ENCODE results near the gene TMEM9B.
"Not testable (repeated sequence)": the region's sequence is repeated elsewhere in the genome, so short reads cannot be mapped to it uniquely, and the experiment has no call there.

Gene TMEM9B

DNA sequence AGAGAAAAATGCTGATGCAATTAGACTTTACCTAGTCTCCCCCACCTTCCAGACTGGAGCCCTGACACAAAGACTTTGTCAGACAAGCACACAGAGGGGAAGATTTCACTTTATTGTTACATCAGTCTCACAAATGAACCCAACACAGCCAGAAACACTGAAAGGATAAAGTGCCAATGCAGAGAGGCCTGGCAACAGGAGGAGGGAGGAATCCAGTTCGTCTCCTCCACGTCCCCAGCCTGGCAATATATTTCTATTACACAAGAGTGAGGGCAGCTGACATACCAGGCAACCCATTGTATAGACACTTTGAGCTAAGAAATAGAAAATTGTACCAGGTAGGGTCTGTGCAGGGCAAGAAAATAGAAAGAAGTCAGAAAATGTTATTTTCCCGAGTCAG lies 16.2 kb upstream of the TMEM9B start:
- H3K4me3 ChIP-seq: no peak overlapping the region
- H3K27ac ChIP-seq: no peak overlapping the region

DNA sequence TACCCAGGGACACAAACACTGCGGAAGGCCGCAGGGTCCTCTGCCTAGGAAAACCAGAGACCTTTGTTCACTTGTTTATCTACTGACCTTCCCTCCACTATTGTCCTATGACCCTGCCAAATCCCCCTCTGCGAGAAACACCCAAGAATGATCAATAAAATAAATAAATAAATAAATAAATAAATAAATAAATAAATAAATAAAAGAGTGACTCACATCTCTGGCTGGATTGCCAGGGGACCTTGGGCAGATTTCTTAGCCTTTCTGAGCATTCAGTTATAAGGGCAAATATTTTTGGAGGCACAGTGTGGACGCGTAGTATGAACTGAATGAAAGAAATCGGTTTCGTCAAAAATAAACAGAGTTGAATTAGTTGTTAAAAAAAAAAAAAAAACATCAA lies 15.1 kb upstream of the TMEM9B start:
- not testable (repeated sequence) for H3K4me3 ChIP-seq, H3K27ac ChIP-seq

DNA sequence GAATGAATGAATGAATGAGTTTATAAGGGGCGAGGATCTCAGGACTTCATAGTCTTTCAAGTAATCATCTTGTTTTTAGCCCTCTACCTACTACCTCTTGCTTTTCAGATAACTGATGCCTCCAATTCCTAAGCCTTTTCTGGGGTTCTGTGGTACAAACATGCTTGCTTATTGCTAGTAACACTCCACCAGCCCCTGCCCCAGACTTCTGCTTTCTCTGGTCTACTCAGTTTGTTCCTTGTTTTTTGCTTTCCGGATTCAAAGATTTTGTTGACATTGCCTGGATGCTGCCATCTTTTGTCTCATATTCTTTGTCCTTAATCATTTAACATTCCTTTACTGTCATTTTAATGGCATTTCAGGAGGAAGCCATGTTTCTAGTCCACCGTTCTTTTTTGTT lies 8.9 kb upstream of the TMEM9B start:
- Histone ChIP-seq H3K27ac (no peak overlapping the region), H3K4me3 (no peak overlapping the region)

DNA sequence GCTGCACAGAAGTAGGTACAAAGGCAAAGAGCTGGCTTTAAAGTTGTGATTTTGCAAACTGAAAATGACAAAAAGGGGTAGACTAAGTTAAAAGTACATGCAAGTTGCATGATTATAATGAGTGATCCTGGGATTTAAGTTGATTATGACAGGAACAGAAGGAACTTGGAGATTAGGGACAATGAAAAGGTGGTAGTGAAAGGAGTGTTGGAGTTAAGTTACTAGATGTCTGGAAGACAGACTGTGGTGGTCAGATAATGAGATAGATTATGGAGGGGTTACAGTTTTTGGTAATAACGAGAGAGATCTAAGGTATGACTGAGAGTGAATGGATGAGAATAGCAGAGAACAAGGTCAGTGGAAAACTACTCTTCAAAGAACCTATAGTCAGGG lies 7.7 kb upstream of the TMEM9B start:
- no peak overlapping the region for H3K27ac ChIP-seq
- no peak overlapping the region for H3K4me3 ChIP-seq

DNA sequence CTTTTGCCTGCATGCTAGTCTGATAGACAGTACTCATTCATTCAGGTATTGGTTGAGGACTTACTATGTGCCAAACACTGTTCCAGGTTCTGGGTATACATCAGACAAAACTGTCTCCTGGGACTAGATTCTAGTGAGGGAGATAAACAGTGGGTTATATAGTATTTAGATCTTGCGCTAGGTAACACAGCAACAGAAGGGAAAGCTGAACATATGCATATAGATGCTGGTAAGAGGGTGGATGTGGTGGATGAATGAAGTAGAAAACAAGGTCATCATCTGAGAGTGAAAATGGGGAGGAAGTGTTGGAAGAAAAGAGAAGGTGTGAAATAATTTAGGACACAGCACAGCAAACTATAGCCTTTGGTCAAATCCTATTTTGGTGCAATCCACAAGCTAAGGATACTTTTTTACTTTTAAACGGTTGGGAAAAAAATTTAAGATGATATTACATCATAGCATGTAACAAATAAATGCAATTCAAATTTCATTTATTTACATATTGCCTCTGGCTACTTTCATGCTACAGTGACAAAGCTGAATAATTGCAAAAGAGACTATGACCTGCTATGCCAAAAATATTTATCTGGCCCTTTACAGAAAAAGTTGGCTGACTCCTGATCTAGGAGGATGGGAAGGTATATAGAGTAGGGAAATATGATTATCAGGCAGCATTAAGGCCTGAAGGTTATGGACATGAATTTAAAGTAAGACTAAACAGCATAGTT lies 7.1 kb upstream of the TMEM9B start:
- Histone ChIP-seq H3K4me3 (no peak overlapping the region), H3K27ac (no peak overlapping the region)

DNA sequence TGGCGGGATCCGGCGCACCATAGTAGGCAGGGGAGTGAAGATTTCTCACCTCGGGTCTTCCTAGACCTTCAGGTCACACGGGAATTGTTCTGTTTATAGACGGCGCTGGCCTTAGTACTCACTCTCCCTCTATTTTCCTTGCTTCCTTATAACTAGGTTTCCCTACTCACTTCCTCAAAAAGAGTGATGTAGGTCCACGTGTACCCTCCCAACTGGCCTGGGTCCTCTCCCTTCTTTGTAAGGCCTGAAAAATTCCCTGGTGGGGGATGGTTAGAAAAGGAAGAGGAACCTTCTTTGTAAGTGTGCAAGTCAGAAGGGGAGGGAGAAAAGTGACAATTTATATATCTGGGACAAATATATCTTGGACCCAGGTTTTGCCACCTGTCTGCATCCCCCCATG lies 2.9 kb upstream of the TMEM9B start:
- peak overlapping the region in 1 of 21 experiments; percentile 29 for H3K27ac ChIP-seq
- no peak overlapping the region for H3K4me3 ChIP-seq

DNA sequence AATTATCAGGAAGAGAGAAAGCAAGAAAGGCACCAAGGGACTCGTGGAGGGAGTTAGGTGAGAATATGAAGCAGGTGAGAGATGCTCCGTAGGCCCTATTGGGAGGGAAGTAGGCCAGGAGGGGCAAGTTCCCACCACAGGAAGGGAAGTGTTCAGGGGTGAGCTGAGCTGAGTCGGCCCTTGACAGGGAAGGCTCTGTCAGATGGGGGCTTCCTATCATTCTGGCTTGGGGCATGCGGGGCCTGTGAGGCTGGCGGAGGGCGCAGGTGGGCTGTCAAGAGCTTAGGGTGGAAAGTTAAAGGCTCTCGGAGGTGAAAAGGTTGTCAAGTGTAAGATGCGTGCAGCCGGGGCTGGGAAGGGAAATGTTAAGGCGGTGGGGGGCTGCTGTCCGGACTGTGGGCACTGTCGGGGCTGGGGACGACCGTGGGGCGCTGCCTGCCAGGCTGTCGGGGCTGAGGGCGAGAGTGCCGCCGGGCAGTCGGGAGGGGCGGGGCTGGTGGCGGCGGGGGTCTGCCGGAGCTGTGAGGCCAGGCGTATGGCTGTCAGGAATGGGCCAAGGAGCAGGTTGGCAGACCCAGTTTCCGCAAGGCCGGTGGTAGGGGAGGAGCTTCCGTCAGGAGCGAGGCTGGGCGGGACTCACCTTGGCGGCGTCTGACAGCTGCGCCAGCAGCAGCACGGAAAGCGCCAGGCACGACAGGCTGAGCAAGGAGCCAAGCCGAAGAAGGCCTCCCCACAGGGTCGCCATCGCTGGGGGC lies 496 bp downstream of the TMEM9B start:
- Histone ChIP-seq H3K4me3 (peak overlapping the region; percentile 66 to 93 (median 79)), H3K27ac (peak overlapping the region; percentile 15 to 98 (median 95))

DNA sequence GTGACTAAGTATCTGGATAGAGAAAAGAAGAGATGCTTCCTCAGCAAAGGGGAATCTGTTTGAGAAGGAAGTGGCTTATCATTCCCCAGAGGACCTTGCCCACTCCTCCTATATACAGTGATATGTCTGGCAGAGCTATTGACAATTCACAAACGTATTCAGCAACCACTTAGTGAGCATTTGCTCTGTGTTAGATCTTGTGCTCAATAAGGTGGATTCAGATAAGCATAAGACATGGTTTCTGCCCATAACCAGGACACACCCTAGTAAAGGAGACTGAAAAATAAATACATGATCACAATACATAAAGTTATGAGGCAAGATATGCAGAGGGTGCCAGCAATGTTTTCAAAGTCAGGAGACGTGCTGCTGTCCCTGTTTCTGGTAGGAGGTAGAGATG lies 1.4 kb downstream of the TMEM9B start:
- H3K27ac ChIP-seq: peak overlapping the region in 11 of 21 experiments; percentile 7 to 97 (median 95)
- H3K4me3 ChIP-seq: peak overlapping the region in 3 of 7 experiments; percentile 72 to 93 (median 83)

DNA sequence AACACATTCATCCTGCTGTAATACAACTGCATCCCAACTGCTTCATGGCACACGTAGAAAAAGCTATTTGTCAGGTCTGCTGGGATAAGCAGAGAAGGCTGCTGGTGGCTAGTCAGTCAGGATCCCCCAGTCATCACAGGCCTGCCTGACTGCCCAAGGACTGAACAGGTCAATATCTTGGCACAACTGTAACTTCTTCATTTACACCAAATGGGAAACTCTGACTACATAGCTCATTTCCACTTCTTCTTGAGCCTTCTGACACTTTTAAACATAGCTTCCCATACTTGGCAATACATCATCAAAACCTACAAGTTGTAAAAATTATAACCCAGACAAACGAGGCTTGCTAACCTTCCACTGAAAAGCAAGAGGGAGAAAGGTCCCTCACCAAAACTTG lies 2.8 kb downstream of the TMEM9B start:
- Histone ChIP-seq H3K27ac (peak overlapping the region in 1 of 21 experiments; percentile 35), H3K4me3 (no peak overlapping the region)

DNA sequence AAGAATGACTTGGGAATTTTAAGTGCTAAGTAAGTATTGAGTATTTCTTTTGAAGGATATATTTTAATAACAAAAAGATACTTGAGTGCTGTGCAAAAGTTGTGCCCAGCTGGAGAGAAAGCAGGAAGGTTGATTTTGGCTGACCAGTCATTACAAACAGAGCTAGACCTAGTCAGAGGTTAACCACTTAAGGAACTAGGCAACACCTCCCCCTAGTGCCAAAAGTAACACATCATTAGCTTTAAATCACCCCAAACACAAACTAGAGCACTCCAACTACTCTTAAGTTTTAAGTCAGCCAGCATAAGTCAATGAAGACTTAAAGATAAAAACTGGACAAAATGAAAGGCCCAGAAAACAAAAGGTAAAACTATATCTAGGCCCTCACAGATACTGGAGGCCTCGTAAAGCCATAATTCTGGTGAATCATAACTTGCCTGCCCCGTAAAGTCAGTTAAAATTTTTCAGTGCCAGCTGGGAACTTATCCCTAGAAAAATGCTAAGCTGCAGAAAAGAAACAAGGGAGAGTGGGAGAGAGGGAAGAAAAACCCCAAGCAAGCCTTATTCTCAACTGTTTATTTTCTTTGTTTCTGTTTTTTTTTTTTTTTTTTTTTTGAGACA lies 4.6 kb downstream of the TMEM9B start:
- Histone ChIP-seq H3K4me3 (no peak overlapping the region), H3K27ac (peak overlapping the region in 3 of 21 experiments; percentile 45 to 56 (median 49))

DNA sequence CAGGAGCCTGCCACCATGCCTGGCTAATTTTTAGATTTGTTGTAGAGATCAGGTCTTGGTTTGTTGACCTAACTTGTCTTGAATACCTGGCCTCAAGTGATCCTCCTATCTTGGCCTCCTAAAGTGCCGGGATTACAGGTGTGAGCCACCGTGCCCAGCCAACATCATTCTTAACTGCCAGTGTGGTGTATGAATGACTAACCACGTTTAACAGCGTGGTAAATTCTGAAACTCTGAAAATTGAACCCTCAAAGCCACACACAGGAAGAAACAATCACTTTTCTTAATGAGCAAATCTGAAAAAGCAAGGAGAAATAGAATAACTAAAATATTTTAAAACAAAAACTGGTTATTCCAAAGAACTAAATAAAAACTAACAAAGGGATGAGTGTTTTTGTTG lies 7.4 kb downstream of the TMEM9B start:
- H3K27ac ChIP-seq: no peak overlapping the region
- H3K4me3 ChIP-seq: no peak overlapping the region

DNA sequence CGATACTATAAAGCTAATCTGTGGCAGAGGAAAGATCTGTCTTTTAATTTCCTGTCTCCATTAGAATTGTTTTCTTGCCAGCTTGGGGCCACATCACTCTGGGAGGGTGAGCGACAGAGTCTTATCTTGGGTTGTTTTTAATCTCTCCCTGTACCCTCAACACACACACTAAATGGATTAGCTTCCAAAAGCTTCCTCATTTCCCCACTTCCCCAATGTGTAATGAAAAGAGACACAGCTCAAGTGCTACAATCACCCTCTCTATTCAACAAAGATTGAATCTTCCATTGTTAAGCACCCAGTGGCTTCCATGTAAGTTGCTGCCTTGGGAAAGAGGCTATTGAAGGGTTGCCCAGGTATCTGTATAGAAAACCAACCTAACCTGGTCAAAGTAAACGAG lies 15.4 kb downstream of the TMEM9B start:
- Histone ChIP-seq H3K27ac (no peak overlapping the region), H3K4me3 (no peak overlapping the region)

DNA sequence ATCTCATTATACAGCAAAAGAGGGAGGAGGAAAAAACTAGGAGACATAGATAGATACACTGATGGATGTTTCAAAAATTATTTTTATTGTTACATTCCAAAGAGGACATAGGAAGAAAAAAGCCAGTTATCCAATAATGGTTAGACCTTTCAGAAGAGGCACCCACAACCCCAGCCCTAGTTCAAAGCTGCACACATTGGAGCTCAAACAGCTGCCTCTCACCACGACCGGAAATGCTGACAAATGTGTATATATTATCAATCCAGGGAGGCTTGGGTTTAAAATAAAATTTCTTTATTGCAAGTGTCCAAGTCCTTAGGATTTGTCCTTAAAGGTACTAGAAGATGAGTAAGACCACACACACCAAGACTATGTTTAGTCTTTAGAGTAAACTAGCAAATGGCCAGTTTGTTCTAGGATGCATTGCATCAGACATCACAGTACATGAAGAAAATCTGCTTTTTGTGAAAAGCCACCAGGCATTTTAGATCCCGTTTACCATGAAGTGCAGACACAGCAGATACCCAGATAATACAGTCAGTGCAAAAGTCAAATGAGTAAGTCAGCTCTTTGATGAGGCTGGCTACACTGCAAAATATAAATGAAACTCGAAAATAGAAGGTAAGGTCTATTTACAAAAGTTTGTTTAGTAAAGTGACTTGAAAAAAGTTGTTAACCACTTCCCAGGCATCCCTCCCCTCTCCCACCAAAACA lies 16.9 kb downstream of the TMEM9B start:
- H3K27ac ChIP-seq: no peak overlapping the region
- no peak overlapping the region for H3K4me3 ChIP-seq

DNA sequence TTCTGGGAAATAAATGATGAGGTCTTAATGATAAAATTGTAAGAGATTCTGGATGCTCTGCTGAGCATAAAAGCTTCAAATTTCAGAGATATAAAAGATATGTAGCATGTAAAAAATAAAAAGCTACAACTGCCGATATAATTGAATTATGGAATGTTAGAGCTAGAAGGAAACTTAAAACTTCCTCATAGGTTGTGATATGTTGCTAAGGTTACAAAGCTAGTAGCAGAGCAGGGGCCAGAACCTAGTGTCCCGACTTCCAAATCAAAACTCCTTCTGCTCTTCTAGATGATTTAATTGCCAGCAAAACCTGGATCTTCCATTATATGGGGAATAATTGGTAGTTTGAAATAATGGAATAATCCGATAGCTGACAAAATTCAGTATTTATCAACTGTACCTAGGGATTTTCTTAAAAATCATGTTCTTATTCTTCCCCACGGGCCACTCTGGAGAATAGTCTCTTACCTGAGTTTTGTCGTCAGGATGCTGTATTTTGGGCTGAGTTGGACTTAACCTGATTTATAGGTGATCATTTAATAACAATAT lies 21.6 kb downstream of the TMEM9B start, which contains the start of gene ASCL3:
TSS of gene ASCL3 (minus strand) at position 499 of the 549 bp plus-strand sequence. CDS start 4,855 bp downstream, outside the sequence.
- Histone ChIP-seq H3K27ac (no peak within 1 kb of the TSS), H3K4me3 (no peak within 1 kb of the TSS)

DNA sequence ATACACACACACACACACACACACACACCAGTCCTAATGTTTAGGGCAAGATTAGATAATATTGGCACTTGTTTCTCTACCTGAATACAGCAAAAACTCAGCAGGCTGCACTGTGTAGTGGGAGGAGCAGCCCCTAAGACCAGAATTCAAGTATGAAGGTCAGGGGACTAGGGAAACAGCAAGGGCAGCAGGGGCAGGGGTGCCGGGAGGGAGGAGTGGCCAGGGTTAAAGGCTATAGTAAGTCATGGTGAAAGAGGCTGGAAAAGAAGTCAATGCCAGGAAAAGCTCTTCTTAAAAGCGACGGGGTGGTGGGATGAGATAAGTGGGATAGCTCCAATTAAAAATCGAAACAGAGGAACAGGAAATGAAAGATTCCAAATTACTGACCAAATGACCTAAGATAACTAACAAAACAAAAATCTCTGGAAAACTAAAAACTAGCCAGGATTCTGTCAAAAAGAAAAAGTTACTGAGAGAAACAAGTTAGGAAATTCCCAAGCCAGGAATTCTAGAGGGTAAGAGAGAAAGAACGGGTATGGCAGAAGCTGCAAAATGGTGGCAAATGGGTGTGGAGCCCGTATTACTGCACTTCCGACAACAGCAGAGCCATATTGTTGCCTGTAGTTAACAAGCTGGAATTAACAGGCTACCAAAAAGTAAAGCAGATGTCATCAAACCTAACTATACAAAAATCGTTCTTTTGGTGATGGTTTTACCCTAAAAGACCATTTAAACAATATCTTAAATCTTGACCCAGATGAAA lies 22.7 kb downstream of the TMEM9B start:
- no peak overlapping the region for H3K27ac ChIP-seq
- no peak overlapping the region for H3K4me3 ChIP-seq

DNA sequence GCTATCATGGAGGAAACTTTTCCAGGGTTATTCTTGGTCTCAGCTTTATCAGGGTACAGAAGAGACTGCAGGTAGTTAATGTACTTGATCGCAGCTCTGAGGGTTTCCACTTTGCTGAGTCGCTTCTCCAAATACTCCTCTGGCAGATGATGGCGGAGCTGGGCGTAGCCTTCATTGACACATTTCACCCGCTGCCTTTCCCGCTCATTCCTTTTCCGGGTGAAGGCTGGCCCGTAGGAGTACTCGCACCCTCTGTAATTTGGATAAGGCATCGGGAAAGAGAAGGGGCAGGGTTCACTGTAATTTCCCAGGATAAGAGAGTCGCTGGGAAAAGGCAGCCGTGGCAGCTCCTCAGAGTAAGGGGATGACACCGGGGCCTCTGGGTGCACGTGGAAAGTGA lies 26.6 kb downstream of the TMEM9B start:
- Histone ChIP-seq H3K4me3 (no peak overlapping the region), H3K27ac (no peak overlapping the region)

DNA sequence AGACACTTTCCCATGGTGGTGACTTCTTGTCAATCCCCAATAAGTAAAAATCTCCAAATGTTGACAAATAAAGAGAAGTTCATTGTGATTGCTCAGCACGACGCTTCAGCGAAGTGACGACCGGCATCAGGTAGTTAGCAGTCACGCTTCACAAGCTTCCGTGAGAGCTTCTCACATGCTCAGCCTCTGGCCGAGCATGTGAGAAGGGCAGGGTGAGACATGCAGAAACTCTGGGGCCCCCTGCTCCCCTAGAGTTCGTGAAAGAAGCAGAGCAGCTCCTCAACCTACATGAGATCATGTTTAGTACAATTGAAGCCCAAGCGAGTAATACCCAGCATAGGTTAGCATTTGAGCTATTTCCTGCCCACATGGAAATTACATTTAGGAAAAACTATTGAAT lies 27.1 kb downstream of the TMEM9B start:
- Histone ChIP-seq H3K4me3 (no peak overlapping the region), H3K27ac (no peak overlapping the region)

DNA sequence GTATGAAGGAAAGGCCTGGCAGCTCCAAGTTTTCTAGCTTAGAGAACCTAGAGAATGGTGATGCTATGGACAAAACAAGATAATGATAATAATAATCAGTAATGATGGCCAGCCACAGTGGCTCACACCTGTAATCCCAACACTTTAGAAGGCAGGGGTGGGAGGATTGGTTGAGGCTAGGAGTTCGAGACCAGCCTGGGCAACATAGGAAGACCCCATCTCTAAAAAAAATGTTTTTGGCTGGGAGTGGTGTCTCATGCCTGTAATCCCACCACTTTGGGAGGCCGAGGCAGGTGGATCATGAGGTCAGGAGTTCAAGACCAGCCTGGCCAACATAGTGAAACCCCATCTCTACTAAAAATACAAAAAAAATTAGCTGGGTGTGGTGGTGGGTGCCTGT lies 28.5 kb downstream of the TMEM9B start:
- H3K27ac ChIP-seq, H3K4me3 ChIP-seq: not testable (repeated sequence)

All from skin epidermis (tissue), 12 donors.